ENCODE results near the gene NOS3. TPM values are rescaled to one million over a fixed set of nuclear protein-coding genes. Genes with fewer than 3 reads are reported as not detected.
A peak's percentile ranks its signal among the peaks of the same experiment; 100 is the strongest.

NOS3 gene
- total and polyA plus RNA-seq, 9 of the 15 experiments (the other 6 are each of a cell fraction or from before 2014, with no cell fraction given) = 1.1 to 121 (median 23.6) TPM

GRCh38 chr7:151008511-151009323 lies 17.9 kb downstream of the NOS3 start (continued):
- TF ChIP-seq ETS1 (conservative IDR thresholded peaks at IDR 0.05; ENCODE audit: control insufficient read depth, low read depth, low read length) (peak; percentile 87), SRSF3 (IDR thresholded peaks at IDR 0.05; ENCODE audit: insufficient read depth, low read length) (no peak), ELF2 (CRISPR knock-in tag; IDR thresholded peaks at IDR 0.05) (peak; percentile 85), RREB1 (CRISPR knock-in tag; IDR thresholded peaks at IDR 0.05) (peak; percentile 90; the same call in 1 of the 2 replicates), SAFB2 (IDR thresholded peaks at IDR 0.05; ENCODE audit: borderline replicate concordance, low read depth, low read length, severe bottlenecking) (no peak), WHSC1 (IDR thresholded peaks at IDR 0.05; ENCODE audit: low read length) (no peak), ZBTB17 (CRISPR knock-in tag; IDR thresholded peaks at IDR 0.05) (peak; percentile 73; the same call in 1 of the 2 replicates), ZBTB5 (IDR thresholded peaks at IDR 0.05) (peak; percentile 83), ILF3 (IDR thresholded peaks at IDR 0.05; ENCODE audit: borderline replicate concordance) (no peak), ZC3H8 (IDR thresholded peaks at IDR 0.05) (0 out of 2 replicates have a peak, but pooled peaks have one; percentile 71), DDX20 (tag; IDR thresholded peaks at IDR 0.05; ENCODE audit: low read depth) (no peak), PHF20 (IDR thresholded peaks at IDR 0.05; ENCODE audit: partially characterized antibody) (peak; percentile 81), ZNF75A (CRISPR knock-in tag; IDR thresholded peaks at IDR 0.05) (peak; percentile 6; the same call in 1 of the 2 replicates), MECOM (CRISPR knock-in tag; IDR thresholded peaks at IDR 0.05) (no peak; the same call in 1 of the 2 replicates), SRSF9 (IDR thresholded peaks at IDR 0.05; ENCODE audit: borderline replicate concordance, low read depth, low read length) (no peak), CREB1 (IDR thresholded peaks at IDR 0.05) (peak; percentile 67), CREB1 (CRISPR knock-in tag; IDR thresholded peaks at IDR 0.05) (peak; percentile 82), ETV1 (tag; conservative IDR thresholded peaks at IDR 0.05; ENCODE audit: low read depth) (peak; percentile 71)

Data from K562 (cell line).